GM19452 (cell line): ENCODE measurements around the gene ATP5PO.
"Not testable (repeated sequence)": the region's sequence is repeated elsewhere in the genome, so short reads cannot be mapped to it uniquely, and the experiment has no call there.

Experiments
- ATAC-seq: cut with Tn5 transposase; IDR thresholded peaks from one replicate; pipeline ENCODE4 v1.9.1; 2021; ENCODE audit not compliant: unreplicated experiment

ATP5PO gene

DNA sequence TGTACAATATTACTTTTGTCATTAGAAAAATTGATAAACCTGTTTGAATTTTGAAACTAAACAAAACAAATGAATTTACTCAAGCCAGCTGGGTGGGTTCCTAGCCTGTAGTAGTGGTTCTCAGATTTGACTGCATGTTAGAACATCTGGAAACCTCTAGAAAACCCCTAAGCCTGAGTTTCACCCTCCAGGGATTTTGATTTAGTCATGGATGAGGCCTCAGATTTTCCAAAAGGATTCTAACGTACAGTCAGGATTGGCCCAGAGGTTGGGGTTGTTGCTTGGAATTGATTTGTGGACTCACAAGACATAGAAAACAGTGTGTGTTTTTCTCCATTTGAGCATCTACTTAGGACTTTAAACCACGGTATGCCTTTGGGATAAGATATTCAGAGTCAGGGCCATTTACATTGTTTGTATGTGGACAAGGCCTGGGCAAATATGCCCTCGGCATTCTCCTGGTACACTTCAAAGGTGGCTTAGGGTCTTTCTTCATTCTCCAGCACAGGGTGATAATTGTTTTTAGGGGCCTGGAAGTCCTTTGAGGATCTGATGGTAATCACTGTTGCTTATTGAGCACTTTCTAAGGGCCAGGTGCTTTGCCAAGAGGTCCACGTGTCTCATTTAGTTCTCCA lies 42.6 kb downstream of the ATP5PO start:
- no peak for ATAC-seq

DNA sequence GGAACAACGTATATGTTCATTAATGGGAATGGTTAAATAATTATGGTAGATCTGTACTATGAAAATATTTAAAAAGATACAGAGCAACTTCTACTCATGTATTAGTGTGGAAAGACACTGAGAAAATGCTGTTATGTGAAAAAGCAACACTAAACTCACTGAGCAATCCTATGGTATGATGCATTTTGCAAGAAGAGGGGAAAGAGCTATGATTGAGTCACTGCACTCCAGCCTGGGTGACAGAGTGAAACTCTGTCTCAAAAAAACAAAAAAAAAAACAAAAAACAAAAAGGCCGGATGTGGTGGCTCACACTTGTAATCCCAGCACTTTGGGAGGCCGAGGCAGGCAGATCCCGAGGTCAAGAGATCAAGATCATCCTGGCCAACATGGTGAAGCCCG lies 44.4 kb downstream of the ATP5PO start:
- no peak for ATAC-seq

DNA sequence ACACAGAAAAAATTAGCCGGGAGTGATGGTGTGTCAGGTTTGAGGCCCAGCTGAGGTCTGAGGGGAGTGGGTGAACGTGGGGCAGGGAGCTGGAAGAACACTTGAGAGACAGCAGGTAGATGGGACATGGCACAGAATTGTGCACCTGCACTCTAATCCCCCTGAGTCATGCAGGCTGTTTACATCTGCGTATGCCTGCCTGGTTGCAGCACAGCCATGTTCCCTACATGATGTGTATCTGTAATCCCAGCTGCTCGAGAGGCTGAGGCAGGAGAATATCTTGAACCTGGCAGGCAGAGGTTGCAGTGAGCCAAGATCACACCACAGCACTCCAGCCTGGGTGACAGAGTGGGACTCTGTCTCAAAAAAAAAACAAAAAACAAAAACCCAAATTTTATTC lies 44.8 kb downstream of the ATP5PO start:
- no peak for ATAC-seq

DNA sequence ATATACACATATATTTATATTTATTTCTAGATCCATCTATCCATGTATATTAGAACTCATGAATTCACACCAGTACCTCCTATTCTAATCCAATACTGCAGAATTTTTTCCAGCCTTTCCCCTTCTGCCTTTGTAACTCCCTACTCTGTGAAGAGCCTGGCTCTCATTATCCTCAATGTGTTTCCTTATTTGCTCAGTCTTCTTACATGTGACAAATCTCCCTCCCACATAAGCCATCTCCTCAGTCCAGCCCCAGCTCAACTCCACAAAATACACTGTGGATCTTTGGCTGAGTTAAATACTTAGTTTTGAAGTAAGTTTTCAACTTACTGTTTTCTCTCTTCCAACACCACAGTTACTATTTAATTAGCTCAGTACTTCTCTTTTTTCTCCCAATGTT lies 45.7 kb downstream of the ATP5PO start:
- no peak for ATAC-seq

DNA sequence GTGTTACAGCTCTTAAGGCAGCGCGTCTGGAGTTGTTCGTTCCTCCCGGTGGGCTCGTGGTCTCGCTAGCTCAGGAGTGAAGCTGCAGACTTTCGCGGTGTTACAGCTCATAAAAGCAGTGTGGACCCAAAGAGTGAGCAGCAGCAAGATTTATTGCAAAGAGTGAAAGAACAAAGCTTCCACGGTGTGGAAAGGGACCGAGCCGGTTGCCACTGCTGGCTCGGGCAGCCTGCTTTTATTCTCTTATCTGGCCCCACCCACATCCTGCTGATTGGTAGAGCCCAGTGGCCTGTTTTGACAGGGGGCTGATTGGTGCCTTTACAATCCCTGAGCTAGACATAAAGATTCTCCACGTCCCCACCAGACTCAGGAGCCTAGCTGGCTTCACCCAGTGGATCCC lies 47.7 kb downstream of the ATP5PO start:
- ATAC-seq, result not testable (repeated sequence)

DNA sequence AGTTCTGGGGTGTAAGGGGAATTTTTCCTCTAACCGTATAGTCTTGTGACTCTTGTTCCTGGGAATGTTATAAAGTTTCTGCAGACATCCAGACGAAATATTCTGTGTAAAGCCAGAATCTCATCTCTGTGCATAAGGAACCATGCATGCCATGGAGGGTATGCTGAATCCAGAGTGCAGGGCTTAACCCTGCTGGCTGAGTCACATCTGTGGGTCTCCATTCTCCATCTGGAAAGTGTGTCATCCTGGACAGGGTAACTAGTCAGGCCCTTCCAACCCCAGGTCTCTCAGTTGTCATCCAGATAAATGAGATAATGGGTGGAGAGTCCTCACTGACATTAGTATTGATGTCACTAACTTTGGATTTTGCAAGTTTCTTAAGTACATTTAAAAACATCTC lies 48.8 kb downstream of the ATP5PO start:
- no peak for ATAC-seq

DNA sequence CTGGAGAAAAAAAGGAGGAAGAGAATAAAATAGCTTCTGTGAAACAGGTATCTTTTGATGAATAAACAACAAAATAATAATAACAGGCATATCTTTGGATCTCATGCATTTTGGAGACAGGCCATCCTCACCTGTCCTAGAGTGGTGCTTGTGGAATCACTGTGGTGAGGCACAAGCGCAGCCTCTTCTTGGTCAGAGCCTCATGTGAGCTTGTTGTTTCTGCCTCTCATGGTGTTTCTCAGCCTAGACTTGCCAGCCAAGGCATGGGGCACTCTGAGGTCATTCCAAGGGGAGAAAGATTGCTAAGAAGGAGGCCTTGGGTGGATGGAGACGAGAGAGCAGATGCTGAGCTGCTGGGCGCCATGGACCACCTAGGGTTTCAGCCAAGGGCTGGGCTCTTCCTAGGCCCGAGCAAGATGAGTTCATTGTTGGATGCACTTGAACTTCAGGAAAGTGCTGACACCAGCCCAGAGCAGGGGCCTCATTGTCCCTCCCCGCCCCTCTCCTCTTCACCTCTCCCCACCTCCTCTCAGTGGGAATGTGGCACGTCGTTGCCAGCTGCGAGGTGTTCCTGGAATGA lies 49.5 kb downstream of the ATP5PO start:
- no peak for ATAC-seq

DNA sequence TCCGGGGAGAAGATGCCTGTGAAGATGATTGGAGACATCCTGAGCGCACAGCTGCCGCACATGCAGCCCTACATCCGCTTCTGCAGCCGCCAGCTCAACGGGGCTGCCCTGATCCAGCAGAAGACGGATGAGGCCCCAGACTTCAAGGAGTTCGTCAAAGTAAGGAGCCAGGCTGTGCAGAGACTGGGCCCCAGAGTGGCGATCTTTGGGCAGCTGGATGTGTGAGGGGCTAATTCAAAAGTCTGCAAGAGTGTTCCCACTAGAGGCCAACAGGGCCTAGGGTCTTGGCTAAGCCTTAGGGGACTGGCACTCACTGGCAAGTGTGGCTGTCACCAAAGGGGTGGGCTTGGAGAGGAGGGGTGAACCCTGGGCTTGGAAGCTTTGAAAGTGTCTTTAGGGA lies 50.4 kb downstream of the ATP5PO start:
- ATAC-seq, result no peak

DNA sequence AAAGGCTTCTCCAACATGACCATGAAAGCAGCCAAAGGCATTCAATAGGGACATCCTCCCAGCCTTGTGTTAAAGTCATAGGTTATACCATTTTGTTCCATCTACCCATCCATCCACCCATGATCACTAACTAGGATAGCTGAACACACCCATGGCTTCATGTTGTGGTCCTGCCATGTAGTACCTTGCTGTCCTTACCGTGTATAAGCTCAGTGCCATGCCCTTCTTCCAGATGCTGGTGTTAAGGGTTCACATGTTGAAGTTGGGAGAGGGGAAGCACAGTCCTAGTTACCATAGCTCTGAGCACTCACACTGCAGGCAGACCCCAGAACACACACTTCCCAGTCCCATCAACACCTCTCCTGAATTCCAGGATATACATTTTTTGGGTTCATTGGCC lies 51.5 kb downstream of the ATP5PO start:
- ATAC-seq, result no peak

DNA sequence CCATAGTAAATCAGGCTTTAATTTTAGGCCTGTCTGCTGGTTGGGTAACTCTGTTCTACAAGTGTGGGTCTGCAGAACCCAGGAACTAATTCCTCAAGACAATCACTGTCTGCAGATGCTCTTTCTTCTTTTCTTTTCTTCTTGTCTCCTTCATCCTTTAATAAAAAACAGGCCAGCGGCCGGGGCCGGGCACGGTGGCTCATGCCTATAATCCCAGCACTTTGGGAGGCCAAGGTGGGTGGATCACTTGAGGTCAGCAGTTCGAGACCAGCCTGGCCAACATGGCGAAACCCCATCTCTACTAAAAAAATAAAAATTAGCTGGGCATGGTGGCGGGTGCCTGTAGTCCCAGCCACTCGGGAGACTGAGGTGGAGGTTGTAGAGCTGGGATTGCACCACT lies 52.4 kb downstream of the ATP5PO start:
- not testable (repeated sequence) for ATAC-seq

DNA sequence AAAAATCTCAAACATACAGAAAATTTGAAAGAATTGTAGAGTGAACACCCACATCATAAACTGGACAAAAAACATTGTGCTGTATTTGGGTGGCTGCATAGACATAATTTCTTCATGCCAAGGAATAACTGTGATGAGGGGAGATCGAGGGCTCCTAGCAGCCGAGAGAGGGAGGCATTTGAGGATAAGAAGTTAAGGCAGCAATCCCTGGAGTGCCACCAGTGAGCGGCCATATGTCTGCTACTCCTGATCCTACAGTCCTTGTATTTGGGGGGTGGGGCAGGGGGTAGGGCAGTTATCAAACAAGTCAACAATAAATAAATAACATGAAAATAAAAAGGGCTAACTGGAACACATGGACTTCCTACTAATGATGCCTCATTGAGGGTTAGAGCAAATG lies 54.5 kb downstream of the ATP5PO start:
- ATAC-seq, result no peak

DNA sequence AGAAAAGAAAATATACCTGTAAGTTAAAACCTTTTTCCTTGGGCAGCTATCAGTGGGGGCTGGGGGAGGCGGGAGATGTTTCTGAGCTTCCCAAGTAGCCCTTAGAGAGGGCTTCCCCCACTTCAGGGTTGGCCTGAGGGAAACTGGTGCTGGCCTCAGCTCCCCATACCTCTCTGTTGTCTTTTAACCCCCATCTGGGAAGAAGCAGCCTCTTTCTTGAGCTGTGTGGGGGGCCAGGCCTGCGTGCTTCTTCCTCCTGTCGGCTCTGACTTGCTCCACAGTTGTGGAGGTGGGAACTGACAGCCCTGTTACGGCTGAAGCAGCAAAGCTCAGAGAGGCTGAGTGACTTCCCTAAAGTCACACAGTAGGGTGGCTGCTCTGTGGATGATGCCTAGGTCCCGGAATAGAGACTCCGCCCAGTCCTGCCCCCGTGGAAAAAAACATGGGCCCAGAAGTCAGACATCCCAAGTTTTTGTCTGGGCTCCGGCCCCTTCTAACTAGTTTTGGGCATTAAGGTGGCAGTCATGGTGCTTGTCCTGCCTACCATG lies 55.2 kb downstream of the ATP5PO start:
- no peak for ATAC-seq

DNA sequence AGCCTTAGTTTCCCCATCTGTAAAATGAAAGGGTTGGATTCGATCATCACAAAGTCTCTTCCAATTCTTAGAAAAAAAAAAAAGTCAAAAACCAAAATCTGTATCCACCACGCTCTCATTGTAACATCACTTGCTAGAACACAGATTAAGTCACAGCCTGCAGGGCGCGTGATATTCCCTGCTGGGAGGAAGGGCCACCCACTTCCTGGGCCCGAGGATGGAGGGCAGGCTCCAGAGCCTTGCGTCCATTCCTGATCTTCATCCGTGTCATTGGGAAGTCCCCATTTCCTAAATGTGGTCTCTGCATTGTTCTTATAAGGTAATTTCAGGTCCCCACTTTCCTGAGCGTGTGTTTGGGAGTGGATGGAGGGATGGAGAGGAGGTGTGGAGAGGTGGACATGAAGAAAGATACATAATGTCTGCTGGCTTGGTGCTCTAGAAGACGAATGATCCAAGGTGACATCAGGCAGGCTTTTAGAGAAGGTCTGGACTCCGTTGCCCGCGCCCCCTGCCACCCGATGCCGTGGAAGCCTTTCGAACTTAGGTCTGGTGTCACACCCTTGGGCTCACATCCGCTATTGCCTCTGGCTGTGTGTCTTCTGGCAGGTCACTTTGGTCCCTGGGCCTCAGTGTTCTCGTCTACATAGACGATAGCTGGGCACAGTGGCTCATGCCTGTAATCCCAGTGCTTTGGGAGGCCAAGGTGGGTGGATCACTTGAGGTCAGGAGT lies 56.1 kb downstream of the ATP5PO start:
- no peak for ATAC-seq

DNA sequence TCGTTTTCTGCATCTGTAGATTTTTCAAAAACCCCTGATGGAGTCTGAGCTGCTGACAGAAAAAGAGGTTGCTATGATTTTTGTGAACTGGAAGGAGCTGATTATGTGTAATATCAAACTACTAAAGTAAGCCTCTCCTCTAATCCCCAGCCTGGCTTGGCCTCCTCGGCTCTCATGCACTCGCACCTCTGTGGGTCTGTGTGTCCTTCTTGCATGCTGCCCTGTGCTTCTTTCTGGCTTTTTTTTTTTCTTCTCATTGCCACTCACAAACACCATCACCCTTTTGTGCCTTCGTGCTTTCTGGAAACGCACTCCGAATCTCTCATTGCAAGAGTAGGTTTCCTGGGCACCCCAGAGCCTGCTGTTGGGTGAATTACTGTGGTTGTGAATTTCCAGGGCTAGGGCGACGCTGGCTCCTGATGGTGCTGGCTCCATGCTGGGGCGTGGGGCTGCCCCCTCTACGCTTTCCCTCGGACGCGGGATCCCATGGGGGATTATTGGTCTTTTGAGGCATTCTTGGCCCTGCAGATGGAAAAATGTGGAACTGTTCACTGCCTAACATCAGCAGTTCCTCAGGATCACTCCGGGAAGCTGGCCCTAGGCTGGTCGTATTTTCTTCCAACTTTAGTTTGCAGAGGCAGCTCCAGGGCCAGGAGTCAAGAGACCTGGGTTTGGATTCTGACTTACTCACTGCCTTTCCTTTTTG lies 56.8 kb downstream of the ATP5PO start:
- ATAC-seq, result no peak

DNA sequence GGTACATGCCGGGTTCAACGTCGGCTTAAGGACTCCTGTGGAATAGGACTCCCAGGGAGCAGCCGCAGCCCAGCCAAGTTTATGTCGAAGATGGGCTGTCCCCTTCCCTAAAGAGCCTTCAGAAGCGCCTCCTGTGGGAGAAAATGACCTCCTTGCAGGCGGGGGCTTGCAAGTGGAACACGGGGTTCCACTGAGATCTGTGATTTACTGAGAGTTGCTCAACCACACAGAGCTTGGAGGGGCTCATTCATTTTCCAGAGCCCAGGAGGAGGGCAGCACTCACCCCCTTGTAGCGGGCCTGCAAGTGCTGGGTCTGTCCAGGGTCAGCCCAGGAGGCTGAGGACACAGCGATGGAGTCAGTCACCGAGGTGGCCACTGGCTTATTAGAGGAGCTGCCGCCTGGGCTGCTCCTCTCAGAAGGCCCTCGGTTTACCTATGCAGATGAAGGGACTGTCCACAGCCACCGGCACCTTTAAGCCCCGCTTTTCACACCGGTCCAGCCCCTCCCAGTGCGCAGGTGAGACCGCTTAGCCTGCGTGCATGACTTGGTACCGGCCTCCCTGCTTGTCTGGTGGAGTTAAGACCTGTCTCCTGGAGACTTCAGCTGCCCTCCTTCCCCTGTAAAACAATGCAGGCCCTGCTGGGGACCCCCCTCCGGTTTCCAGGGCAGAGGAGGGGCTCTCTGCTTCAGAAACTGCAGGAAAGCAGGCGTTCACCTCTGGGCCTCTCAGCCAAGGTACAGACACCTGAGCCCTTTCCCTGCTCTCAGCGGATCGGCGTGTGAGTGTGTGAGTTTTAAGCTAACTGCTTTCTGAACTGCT lies 57.5 kb downstream of the ATP5PO start:
- no peak for ATAC-seq

DNA sequence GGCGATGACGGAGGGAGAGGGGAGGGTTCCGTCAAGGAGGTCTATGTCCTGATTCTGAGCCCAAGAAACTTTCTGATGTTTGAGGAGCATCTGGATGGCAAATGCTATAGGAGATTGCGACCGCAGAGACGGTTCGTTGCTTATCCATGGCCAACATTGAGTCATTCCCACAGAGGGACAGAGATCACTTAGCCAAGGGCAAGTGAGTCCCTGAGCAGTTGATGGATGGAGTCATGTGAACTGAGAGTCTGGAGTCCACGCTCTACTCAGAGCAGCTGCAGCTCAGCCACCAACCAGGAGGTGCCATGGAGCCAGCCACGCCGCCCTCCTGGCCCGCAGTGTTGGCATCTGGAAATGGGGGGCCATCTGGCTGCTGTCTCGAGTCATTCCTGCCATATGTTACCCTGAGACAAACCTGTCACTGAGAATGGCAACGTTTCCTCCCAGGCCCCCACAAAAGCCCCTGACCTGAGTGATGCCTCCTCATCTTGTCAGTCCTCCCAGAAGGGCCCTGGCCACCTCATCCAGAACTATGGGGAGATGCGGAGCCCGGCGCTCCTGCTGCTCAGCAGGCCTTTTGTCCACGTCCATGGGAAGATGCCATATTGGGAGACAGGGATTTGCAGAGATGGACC lies 58.6 kb downstream of the ATP5PO start:
- no peak for ATAC-seq

DNA sequence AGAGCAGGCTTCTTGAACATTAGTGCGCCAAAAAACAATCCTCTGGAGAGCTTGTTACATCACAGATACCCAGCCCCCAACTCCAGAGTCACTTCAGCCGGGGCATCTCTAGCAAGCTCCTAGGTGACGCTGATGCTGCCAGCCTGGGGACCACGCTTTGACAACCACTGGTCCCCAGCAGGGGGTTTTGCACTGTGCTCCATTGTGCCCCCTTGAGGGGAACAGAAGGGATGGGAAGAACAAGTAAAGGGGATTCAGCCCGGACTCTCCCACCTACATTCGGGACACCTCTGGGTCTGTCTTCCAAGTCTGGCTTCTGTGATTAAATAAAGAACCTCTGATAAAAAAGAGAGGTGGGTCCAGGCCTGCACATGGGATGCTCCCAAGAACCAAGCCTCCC lies 60.4 kb downstream of the ATP5PO start:
- no peak for ATAC-seq

DNA sequence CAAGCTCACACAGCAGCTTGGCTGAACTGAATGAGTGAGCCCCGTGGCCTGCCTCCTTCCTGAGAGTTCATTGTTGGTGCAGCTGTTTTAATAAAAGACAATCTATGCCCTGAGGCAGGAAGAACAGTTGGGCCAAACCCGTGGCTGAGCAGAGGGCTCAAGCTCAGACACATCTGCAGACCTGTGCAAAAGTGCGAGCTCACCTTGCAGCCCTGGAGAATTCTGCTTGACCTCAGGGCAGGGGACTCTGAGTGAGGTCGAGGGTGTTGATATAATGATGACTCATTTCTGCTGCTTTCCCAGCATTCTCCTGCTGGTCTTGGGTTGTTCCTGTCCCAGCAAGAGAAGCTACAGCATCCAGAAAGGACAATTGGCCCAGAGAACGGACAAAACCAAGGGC lies 61.0 kb downstream of the ATP5PO start:
- ATAC-seq, result no peak
